NCI-H2171 treated with DMSO at 0.1 percent for 48 hours (cell line): ENCODE measurements around the gene CELSR1.

Source experiments
- DNase-seq: peaks from one replicate; lab custom pipeline; 2025; lab: John Stamatoyannopoulos, UW

CELSR1 gene

DNA sequence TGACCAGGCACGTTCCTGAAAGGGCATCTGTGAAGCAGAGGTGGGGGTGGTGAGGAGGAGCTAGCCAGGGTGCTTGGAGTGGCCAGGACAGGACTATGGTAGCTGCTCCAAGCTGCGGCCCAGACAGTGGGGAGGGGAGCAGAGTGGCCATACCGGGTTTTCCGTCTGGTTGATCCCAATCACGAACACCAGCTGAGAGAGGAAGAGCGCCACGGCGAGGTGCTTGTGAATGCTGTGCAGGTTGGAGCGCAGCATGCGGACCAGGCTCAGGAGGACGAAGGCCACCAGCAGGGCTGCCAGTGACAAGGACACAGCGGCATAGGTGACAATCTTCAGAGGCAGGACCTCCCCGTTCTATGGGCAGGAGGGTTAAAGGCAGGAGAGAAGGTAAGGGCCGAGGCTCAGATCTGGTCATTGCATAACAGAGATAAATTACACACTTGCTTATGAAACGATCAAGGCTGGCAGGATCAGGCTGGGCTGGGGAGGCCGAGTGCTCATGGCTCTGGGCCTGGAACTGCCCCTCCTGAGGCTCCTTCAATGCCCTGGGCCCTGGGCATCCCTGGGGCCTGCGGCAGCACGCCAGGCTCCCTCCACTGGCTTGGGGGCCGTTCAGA is 160.4 kb downstream of the CELSR1 start:
- no peak for DNase-seq

DNA sequence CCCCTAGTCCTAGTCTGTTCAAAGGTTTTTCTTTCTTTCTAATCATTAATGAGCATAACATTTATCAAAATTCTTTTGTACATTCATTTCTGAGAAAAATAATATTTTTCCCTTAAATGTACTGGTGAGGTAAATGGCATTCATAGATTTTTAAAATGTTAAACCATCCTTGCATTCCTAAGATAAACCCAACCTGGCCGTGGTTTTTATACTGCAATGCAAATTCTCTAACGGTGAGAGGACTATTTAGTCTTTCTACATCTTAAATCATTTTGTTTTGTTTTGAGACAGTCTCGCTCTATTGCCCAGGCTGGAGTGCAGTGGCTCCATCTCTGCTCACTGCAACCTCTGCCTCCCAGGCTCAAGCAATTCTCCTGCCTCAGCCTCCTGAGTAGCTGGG is 161.3 kb downstream of the CELSR1 start:
- no peak for DNase-seq

DNA sequence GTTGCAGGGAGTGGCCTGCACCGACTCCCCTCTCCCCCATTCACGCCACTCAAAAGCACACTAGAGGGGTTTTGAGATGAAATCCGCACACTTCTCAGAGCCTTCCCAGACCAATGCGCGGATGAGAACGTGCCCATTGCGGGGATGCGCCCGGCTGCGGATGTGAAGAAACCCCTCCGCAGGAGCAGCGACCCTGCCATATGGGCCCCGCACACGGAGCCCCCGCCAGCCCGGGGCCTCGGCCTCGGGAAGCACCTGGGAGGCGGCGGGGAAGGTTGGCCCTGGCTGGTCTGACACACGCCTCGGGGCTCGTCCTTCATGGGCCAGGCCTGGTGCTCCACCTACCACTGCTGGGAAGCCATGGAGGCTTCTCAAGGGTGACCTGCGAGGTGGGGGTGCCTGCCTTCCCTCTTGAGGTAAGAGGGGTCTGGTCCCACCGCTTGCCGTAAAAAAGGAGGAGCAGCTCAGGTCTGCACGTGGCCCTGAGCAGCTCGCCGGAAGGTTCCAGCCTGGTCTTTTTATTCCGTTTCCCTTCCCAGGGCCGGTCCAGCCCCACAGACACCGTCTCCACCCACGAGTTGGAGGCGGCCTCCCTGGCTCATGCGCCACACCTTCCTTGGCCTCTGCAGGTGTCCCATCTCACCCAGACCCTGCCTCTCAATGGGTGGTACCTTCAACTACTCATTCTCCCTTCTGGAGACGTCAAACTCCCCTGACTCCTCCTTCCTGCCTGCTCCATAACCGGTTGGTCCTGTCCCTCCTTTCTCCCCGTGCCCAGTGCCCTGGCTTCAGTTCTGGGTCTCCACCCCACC is 162.6 kb downstream of the CELSR1 start:
- no peak for DNase-seq

DNA sequence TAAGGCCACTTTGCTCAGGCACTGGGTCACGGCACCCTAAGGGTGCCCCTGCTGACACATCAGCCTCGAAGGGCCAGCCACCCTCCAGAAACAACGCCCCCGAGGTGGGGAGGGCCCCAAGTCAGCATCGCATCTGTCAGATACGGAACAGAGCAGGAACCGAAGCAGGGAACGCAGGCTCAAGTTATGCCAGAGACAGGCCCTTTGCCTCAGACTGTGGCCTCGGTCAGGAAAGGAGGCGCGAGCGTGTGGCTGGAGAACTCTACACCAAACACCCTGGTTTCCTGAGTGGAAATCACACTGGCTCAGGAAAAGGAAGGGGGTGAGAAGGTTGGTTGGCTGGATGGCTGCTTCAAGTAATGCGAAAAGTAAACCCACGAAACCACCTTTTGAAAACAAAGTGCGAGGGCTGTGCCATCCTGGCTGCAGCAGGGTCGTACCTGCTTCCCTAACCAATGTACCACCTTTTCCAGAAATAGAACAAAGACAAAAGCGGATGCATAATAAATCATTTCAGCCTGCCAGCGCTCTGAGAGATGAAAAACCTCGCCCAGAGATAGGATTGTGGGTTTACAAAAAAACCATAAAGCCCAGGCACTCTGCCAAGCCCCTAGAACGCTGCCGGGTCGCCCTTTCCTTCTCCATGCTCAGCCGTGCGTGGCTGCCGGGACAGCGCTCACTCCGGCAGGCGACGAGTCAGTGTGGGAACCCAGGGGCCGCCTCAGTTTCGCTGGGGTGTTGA is 163.3 kb downstream of the CELSR1 start:
- peak; percentile 22 for DNase-seq

DNA sequence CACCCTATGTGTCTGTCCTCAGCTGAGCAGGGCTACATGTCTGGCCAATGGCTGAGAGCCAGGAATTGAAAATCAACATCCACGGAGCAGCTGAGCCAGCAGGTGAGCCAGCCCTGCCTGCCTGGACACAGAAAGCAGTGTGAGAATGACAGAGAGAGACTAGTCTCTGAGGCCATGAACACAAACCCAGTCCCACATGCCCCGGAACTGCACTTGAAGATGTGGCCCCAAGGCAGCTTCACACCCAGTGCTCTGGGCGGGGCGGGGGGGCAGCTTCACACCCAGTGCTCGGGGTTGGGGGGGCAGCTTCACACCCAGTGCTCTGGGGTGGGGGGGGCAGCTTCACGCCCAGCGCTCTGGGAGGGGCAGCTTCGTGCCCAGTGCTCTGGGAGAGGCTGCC is 164.3 kb downstream of the CELSR1 start:
- DNase-seq = no peak

DNA sequence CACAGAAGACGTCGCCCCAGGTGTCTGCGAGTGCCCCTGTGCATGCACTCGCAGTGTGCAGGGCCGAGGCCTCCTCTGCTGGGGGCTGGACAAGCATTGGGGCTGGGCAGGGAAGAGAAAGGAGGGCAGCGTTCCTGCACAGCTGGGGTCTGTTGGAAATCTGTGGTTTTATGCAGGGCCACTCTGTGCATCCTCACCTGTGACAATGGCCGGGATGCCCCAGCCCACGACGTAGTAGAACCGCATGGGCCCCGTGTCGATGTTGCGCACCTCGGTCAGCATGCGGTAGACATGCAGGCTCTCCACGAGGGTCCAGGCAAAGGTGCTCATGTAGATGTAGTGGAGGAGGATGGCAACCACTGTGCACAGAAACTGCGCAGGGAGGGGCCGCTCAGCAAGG is 164.7 kb downstream of the CELSR1 start:
- no peak for DNase-seq

DNA sequence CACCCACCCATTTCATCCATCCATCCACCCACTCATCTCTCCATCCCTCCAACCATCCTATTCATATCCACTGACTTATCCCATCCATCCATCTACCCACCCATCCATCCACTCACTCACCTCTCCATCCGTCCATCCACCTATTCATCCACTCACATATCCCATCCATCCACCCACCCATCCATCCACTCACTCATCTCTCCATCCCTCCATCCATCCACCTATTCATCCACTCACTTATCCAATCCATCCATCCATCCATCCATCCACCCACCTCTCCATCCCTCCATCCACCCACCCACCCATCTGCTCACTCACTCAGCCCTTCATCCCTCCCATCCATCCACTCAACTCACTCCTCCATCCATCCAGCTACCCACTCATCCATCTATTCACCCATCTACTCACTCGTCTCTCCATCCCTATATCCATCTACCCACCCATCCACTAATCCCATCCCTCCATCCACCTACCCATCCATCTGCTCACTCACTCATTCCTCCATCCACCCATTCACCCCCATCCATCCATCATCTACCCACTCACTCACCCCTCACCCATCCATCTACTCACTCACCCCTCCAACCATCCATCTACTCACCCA is 165.7 kb downstream of the CELSR1 start:
- no peak for DNase-seq

DNA sequence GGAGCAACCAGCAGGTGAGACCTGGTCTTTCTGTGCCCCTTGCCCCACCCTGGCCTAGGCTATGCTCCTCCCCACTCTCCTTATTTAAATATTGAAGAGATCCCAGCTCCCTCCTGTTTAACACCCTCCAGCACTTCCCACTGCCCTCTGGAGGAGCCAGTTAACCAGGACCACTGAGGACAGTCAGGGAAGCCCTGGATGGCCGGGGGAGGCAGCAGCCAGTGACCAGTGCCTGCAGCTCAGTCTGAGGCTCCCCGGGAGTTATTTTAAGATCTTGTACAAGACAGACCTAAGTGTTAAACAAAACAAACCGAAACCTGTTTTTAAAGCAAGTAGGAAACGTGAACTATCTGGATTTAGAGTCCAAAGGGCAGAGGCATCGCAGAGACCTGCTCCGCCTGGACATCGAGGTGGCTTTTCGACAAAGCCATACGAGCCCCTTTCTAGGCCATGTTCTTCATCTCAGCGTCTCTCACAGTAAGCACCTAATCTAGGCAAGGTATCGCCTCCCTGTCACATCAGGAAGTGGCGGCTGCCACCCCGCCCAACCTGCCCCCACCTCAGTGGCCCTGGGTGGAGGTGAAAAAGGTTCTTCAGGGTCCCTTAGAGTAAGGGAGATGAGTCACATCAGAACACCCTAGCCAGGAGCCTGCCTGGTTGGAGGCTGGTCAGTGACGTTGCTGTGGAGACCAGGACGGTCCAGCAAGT is 166.7 kb downstream of the CELSR1 start:
- no peak for DNase-seq

DNA sequence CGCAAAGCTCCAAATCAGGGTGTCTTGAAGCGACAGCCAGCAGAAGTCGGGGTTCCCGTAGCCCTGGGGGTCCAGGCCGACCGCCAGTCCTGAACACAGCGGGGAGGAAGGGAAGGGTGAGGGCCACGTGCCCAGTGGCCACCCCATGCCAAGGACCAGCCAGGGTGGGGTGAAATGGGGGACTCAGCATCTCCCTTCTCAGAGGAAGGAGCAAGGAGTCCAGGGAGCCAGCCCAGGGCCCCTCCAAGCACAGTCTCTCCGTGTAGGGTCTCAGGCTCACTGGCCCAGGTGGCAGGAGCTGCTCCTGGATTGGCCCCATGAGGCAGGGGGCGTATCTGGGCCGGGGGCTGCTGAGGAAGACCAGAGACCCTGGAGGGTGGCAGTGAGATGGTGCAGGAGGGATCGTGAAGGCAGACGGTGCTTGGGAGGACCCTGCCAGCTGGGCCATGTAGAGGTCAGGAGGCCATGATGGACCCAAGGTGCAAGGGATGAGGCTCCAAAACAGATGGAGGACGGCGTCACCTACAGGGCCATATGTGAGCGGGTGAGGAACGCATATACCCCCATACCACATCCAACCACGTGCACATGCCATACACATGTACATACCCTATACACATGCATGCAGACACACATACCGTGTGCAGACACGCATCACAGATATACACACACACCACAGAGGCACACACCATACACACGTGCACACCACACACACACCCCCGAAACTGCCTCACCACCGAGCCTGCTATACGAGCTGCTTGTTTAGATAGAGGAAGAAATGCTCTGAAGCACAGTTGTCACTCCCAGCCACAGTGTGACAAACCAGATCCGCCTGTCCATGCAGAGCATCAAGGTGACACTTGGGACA is 167.5 kb downstream of the CELSR1 start:
- no peak for DNase-seq

DNA sequence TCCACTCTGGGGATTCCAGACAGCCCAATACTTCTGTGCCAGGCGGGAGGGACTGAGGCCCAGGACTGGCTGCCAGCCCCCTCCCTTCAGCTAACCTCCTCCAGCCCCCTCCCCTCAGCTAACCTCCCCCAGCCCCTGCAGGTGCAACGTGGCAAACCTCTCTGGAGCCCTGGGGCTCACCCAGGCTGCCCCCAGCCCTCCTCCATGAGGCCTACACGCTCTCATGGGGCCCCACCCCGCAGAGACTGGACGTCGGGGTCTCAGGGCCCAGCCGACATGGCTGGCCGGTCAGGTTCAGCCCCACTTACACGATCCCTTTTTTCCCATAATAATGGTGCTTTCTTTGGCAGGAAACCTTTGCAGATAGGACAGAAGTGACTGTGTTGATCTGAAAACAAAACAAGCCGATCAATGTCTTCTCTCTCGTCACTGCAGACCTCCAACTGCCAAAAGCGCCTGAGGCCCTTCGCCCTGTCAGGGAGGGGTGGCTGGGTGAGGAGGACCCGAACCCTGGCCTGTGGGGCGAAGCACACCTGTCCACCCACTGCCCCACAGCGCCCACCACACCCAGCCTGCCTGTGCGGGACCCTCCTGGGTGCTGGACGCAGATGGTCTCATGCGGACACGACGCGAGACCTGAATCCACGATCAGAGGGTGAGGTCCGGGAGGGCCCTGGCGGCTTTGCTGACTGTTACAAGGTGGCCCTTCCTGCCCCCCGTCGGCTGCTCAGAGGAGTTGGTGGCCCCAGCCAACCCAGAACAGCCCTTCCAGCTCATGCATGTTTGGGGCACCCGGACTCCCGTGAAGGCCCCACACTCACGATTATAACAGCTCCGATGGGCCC is 168.3 kb downstream of the CELSR1 start:
- no peak for DNase-seq

DNA sequence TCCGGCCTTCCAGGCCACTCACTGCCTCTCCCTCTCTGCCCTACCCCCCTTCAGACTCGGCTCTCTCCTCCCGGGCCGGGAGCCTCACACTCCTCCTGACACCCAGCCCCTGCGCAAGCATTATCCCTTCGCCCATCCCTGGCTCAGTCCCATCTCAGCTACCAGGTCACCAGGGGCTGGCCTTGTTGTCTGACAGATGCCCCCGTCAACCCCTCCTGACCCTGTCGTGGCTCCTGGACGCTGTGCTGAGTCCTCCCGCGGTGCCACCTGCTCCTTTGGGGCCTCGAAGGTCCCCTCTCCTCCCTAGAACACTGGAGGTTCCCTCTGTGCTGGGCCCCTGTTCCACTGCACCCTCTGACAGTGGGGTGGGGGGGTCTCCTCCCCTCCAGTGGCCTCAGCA is 169.0 kb downstream of the CELSR1 start:
- no peak for DNase-seq

DNA sequence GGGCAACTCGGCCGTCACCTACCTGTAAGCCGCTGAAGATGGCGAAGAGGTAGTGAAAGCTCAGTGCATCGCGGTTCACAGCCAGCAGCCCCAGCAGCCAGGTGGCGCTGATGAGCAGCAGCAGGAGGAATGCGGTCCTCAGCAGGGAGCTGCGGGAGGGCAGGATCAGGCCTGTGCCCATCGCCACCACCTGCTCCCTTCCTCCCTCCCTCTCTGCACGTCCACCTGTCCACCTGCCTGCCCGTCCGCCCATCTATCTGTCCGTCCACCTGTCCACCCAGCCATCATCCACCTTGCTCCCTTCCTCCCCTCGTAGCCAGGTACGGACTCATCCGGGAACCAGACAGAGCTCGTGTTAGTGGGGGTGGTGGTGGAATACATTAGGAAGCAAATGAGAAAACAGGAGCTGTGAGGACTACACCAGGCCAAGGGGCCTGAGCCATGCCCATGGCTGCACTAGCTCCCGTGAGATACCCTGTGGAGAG is 169.7 kb downstream of the CELSR1 start:
- DNase-seq = peak; percentile 71

DNA sequence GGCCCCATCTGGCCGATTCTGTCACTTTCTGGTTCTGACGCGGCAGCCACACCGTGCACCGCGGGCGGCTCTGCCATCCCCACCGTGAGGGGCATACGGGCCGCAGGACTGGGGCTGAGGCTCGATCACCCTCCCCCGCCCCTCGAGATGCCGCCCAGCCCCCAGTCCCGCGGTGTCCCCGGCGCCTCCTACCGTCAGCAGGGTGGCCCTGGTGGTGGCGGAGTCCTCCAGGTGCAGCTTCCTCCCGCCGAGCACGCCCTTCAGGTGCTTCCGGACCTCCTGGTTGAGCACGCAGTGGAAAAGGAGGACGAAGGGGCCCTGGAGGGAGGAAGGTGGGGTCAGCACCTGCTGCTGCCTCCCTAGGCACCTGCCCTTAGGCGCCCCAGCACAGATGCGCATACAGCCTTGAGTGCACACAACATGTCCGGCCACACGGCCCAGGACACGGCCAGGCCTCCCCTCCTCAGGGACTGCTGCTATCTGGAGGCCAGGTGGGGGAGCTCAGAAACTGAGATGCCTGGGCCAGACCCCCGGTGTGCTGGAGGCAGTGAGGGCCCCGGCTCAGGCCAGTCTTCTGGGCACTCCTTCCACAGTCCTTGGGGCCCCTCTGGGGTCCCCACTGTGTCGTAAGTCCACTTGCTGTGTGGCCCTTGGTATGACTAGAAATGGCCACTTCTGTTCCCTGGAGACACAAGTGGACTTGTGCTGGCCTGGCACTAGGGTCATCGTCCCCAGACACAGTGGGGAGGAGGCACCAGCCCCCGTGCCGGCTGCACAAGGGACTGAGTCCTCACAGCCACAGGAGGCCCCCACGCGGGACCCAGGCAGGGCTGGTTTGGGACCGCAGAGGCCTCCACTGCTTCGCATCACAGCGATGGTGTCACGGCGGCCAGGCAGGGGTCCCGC is 170.4 kb downstream of the CELSR1 start:
- DNase-seq = no peak

DNA sequence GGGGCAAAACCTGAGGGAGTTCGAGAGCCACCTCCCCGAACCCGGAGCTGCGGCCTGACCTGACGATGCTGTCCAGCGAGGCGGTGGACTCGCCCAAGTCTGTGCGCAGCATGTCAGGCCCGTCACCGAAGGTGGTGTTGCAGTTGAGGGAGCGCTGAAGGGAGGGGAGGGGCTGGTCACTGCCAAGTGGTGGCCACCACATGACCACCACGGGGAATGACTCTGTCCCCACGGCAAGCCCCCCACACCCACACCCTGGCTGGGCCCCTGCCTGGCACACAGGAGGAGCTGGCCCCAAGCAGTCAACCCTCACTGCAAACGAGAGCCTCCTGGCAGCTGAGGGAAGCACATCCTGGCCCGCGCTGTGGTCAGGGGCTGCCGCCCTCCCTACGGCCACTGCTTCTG is 171.1 kb downstream of the CELSR1 start:
- no peak for DNase-seq

DNA sequence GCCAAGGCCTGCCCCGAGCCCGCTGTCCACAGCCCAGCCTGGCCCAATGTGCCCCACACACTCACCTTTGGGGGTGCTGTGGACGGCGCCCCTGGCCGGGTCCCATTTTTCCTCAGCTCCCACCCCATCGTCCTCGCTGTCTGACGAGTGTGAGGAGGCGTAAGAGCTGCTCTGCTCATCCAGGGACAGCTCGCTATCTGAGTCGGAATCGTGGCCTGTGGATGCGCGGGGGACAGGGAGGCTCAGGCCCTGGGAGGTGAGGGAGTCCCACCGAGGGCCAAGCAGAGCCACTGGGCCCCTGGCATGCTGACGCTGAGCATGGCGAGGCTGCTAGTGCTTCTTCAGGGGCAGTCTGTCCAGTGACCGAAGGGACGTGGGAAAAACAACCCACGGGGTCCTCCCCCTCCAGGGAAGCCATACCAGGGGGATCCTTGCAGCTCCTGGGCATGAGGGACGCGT is 172.2 kb downstream of the CELSR1 start:
- no peak for DNase-seq

DNA sequence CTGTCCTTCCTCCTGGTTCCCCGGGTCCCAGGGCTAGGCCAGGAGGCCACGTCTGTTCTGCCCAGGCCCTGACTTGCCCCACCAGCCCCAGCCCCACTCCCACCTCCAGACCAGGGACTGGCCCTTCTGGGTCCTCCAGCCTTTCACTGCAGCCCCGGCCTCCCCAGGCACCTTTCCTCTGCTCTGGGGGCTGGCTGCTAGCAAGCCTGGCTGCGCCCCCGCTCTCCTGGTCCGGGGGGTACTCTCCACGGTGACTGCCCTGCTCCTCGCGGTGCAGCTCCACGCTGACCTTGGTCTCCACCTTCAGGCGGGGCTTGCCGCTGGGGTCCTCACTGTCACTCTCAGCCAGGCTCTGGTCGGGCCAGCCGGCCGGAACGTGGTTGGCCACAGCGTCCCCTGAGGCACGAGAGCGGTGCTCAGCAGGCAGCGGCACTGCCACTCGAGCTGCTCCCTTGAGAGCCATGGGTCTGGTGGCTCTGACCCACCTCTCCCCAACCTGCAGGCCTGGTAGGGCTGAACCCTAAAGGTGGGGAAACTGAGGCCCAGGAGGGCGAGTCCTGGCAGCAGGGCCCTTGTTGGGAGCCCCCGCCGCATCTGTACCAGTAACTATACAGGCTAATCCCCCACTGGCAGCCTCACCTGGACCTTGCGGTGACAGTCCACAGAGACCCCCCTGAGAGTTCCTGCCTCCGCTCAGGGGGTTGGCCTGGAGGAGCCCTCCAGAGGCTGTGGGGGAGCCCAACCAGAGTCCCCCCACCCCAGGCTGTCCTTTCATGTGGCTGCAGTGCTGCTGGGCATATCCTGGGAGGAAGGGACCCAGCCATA is 172.9 kb downstream of the CELSR1 start:
- DNase-seq = no peak

DNA sequence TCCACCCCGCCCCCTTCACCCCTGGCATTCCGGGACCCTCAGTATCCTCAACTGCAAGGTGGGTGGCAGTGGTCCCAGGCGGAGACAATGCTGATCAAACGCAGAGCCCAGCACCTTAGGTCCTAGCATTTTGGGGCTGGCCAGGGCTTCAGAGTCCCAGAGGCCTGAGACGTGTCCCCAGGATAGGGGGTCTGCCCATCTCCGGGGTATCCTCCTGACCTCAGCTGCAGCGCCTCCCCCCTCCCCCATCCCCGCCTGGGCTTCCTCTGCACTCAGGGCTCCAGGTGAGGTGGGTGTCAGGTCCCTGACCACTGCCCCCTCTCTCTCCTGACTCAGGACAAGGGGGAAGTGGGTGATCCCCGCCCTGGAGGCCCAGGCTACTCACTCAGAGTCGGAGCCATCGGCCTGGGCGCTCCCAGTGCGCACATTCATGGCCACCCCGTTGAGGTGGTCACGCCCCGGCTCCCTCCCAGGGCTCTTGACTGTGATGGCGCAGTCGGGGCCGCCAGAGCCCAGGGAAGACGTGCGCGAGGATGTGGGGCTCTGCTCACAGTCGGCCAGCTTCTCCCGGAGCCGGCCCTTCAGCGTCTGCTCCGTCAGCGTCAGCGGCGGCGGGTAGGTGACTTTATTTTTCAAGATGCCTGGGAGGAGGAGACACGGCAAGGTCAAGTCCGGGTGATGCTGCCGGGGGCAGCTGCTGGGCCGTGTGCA is 173.7 kb downstream of the CELSR1 start:
- no peak for DNase-seq
